ENCODE results near the gene DOK5.

DNA sequence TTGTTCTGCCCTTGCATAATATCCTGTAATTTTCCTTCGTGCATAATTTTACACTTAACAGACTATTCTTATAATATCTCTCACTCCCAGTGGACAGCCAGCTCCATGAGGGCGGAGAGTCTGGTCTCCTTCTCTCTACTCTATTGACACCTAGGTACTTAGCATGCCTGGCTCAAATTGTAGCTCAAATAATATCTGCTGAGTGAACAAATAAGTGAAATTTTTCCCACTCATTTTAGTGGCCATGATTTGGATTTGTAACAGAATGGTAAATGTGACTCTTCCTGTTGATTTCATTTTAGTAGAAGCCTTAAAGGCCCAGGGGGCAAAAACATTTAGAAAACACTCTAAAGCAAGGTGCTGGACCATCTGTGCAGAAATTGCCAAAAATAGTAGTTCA, 7.8 kb upstream of the DOK5 start:
- TF ChIP-seq, protein P1, sequence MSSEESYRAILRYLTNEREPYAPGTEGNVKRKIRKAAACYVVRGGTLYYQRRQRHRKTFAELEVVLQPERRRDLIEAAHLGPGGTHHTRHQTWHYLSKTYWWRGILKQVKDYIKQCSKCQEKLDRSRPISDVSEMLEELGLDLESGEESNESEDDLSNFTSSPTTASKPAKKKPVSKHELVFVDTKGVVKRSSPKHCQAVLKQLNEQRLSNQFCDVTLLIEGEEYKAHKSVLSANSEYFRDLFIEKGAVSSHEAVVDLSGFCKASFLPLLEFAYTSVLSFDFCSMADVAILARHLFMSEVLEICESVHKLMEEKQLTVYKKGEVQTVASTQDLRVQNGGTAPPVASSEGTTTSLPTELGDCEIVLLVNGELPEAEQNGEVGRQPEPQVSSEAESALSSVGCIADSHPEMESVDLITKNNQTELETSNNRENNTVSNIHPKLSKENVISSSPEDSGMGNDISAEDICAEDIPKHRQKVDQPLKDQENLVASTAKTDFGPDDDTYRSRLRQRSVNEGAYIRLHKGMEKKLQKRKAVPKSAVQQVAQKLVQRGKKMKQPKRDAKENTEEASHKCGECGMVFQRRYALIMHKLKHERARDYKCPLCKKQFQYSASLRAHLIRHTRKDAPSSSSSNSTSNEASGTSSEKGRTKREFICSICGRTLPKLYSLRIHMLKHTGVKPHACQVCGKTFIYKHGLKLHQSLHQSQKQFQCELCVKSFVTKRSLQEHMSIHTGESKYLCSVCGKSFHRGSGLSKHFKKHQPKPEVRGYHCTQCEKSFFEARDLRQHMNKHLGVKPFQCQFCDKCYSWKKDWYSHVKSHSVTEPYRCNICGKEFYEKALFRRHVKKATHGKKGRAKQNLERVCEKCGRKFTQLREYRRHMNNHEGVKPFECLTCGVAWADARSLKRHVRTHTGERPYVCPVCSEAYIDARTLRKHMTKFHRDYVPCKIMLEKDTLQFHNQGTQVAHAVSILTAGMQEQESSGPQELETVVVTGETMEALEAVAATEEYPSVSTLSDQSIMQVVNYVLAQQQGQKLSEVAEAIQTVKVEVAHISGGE (CRISPR knock-in tag; IDR thresholded peaks at IDR 0.05), result no peak
- TF ChIP-seq NR2F6 (CRISPR knock-in tag; IDR thresholded peaks at IDR 0.05) (no peak), E2F3 (CRISPR knock-in tag; IDR thresholded peaks at IDR 0.05) (no peak)
- TF ChIP-seq, protein P2, sequence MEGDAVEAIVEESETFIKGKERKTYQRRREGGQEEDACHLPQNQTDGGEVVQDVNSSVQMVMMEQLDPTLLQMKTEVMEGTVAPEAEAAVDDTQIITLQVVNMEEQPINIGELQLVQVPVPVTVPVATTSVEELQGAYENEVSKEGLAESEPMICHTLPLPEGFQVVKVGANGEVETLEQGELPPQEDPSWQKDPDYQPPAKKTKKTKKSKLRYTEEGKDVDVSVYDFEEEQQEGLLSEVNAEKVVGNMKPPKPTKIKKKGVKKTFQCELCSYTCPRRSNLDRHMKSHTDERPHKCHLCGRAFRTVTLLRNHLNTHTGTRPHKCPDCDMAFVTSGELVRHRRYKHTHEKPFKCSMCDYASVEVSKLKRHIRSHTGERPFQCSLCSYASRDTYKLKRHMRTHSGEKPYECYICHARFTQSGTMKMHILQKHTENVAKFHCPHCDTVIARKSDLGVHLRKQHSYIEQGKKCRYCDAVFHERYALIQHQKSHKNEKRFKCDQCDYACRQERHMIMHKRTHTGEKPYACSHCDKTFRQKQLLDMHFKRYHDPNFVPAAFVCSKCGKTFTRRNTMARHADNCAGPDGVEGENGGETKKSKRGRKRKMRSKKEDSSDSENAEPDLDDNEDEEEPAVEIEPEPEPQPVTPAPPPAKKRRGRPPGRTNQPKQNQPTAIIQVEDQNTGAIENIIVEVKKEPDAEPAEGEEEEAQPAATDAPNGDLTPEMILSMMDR (IDR thresholded peaks at IDR 0.05 in 2 of 3, conservative IDR thresholded peaks at IDR 0.05 in 1 of 3; ENCODE audit: insufficient read depth in 2 of 3, low read depth in 1 of 3, low read length in 3 of 3), result no peak

Measured in K562 (cell line).